CD4-positive, alpha-beta T cell treated with Interleukin-6 at 100 ng/mL for 8 hours (primary cell): ENCODE data around the gene DNAH14.

Experiments
- DNase-seq: peaks from one replicate; pipeline ENCODE4 v3.0.0-alpha.2; 2020; ENCODE audit warnings: mixed read lengths, low spot score

The DNAH14 gene

GRCh38 chr1:225408249-225408648 lies 478.8 kb downstream of the DNAH14 start:
- DNase-seq, result no peak

GRCh38 chr1:225409051-225409450 lies 479.6 kb downstream of the DNAH14 start:
- no peak for DNase-seq

- no peak for DNase-seq
Observed at GRCh38 chr1:225410036-225410435, 480.6 kb downstream of the DNAH14 start.

DNA sequence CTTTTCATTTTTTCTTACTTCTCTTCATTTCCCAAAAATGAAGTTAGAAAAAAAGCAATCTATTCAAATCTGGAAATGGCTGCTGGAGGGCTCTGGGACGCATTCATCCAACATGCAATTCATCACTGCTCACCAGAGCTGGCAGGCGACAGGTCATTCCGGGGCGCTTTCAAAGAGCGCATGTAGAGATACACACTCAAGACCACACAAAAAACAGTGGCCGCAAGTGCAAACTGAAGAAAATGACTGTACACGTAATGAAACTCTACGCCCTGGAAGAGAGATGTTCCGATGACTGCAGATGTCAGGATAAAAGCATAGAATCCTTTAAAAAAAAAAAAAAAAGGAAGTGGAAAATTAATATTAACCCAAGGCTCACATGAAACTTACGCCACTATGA lies 482.8 kb downstream of the DNAH14 start:
- DNase-seq, result no peak

- no peak for DNase-seq
Observed at GRCh38 chr1:225412803-225413351, 483.4 kb downstream of the DNAH14 start.

DNA sequence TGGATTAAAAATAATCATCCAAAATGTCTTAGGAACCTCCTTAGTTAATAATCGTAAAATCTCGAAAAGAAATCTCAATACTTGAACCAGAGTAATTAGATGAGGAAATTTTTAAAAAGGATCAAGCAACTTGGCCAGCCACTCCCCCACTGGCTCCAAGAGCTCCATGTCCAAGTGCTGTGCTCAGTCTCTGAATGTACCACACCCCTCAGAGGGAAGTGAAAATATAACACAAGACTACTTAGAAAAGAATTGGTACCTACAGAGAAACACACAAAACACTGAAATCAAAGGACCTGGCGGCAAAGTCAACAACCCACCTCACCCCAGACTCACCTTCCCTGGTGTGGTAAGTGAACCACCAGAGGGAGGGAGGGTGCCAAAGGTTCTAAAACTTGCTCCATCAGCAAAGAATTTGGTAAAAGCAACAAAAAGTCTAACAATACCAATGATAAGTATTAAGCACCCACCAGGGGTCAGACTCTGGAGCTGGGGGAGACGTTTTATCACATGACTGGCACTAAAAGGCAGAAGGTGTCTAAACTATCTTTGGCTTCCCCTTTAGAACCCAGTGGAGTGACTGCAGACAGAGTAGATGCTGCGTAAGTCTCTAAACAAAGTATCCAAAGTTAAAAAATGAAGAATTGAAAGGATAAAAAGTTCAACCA lies 484.4 kb downstream of the DNAH14 start:
- DNase-seq, result no peak

DNA sequence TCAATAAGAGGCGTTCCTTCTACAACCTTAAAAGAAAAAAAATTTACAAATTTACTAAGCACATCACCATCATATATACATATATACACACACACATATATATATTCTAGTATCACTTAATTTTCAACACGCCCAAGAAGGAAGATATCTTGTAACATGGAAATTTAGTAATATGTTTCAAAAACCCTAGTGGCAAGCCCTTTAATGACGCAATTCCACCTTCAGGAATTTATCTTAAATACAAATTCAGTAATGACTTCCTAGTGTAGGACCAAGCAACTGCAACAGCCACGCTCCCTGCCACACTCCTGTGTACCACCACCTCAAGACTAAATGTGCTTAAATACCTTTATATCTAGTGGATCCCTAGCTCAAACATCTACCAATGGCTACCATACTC lies 485.8 kb downstream of the DNAH14 start:
- DNase-seq, result no peak

GRCh38 chr1:225415967-225416745 lies 486.7 kb downstream of the DNAH14 start:
- DNase-seq, result no peak

DNA sequence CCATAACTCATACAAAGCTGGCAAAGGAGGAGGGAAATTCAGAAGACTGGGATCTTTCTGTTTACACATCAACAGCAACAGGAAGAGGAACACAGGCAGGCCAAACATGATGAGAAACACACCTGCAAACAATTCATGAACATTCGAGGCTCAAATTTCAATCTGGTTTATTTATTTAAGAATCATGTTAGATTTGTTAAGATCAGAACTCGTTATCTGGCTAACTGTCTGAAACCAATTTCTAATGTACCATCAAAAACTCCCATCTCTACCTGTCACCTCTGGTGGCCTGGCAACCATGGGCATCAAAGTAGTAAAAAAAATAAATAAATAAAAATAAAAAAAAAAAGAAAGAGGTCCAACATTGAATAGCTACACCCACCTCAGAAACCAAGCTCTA lies 488.6 kb downstream of the DNAH14 start:
- DNase-seq, result no peak

- DNase-seq, result no peak
Observed at GRCh38 chr1:225418598-225418997, 489.1 kb downstream of the DNAH14 start.

DNA sequence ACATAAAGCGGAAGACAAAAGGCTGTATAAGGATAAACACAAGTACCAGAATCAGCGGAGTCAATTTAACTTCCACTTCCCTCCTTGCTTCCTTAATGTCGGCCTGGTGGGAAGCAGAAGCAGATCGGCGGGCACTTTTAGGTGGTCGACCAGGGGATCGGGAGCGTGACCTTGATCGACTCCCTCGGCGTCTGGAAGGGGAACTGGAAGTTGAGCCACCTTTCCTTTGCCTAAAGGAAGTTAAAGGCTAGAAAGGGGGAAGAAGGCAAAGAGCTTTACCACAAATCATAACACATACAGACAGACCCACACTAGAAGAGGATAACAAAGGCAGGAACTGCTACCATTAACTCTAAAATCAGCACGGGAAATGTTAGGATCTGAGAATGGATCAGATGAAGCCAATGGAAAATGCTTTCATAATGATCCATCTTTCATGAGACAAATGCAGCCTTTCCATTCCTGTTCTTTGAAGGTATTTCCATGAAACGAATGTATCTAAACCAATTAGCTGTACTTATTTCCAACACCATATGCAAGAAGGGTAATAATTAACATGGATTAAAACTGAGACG lies 492.6 kb downstream of the DNAH14 start:
- no peak for DNase-seq

- no peak for DNase-seq
Observed at GRCh38 chr1:225422795-225423517, 493.5 kb downstream of the DNAH14 start.

- no peak for DNase-seq
Observed at GRCh38 chr1:225423518-225423855, 494.0 kb downstream of the DNAH14 start.

- DNase-seq, result no peak
Observed at GRCh38 chr1:225424562-225425200, 495.2 kb downstream of the DNAH14 start.

DNA sequence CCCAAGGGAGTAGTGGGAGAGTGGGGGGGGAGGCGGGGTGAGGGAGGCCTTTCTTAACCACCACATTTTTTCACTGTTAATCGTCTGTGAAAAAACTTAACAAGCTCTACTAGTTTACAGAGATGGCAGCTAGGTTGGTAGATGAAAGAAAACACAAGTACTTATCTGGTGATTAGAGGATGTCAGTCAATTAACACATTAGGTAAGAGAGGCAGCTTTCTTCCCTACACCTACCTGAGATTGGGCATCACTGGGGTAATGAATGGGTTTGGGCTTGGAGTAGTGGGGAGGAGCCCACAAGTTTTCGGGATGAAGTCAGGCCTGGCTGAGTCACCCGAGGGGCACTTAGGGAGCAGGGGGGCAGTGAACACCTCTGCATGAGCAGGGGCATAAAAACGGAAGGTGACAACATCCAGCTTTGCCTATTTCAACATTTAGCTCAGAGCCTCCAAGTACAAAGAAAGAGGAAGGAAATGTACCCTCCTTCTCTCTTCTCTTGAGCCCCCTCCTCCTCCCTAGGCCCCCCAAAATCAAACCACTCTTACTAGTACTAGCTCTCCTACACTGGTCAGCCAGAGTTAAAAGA lies 495.8 kb downstream of the DNAH14 start:
- no peak for DNase-seq

GRCh38 chr1:225426395-225427234 lies 497.1 kb downstream of the DNAH14 start:
- peak; percentile 37 for DNase-seq

GRCh38 chr1:225427235-225428067 lies 498.0 kb downstream of the DNAH14 start, which contains the start of gene LBR:
Gene LBR, minus strand, starts transcription at chr1:225428038. Its CDS starts 3,963 bp downstream, at chr1:225424075.
- peak; percentile 5 for DNase-seq

- DNase-seq, result peak; percentile 92
Observed at GRCh38 chr1:225428068-225428880, 498.8 kb downstream of the DNAH14 start.
